GM23248 (cell line): ENCODE results near the gene BTN2A1.

ENCODE experiments used
- EZH2 ChIP-seq: fragments of 200-600 bp; sonication (generic); IDR thresholded peaks from 2 replicates; pipeline ENCODE4 v1.6.1; 2018; ENCODE audit warnings: antibody characterized with exemption, mild to moderate bottlenecking; ENCODE audit not compliant: insufficient read depth, poor library complexity, severe bottlenecking
- EZH2phosphoT487 ChIP-seq: fragments of 200-600 bp; sonication (generic); IDR thresholded peaks from 2 replicates; pipeline ENCODE4 v1.6.1; 2018; ENCODE audit warnings: antibody characterized with exemption, moderate library complexity, mild to moderate bottlenecking, low read depth; ENCODE audit not compliant: insufficient read depth

DNA sequence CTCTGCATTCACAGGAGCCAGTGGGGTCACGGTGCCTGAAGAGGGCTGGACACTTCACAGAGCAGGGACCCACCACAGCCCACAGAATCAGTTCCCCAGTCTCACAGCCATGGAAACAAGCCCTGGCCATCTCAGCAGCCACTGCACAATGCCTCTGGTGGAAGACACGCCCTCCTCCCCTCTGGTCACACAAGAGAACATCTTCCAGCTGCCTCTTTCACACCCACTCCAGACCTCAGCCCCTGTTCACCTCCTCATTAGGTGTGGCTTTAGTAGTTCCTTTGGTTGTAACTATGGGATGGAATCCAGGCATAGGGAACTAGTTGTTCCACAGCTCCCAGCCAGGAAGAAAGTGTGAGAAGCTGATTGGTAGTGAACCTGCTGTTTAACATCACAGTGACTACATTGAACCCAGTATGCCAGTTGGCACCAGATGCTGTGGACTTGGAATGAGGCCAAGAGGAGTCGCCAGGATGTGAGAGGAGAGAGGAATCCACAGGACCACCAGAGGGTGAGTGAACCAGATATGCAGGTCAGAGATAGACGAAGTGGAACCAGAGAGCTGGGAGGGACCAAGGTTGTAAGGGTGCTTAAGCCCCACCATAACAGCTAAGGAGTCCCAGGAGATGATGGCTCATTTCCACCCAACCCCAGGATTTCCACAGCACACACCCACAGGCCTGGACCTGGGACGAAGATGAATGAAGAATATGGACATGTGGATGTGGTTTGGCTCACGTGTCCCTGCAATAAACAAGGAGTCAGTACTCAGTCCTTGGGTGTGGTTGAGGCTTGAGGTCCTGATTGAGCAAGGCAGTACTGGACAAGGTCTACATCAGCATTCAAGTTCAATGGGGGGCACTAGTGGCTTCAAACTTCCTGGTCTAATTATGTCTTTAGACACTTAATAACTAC is 26.2 kb upstream of the BTN2A1 start:
- no peak for TF ChIP-seq EZH2phosphoT487
- no peak for TF ChIP-seq EZH2
